GM19328 (cell line): ENCODE data around the gene VPS35L.

Source experiments
- ATAC-seq: cut with Tn5 transposase; IDR thresholded peaks from one replicate; pipeline ENCODE4 v1.9.1; 2021; ENCODE audit warnings: mild to moderate bottlenecking, moderate library complexity; ENCODE audit not compliant: unreplicated experiment

The VPS35L gene

DNA sequence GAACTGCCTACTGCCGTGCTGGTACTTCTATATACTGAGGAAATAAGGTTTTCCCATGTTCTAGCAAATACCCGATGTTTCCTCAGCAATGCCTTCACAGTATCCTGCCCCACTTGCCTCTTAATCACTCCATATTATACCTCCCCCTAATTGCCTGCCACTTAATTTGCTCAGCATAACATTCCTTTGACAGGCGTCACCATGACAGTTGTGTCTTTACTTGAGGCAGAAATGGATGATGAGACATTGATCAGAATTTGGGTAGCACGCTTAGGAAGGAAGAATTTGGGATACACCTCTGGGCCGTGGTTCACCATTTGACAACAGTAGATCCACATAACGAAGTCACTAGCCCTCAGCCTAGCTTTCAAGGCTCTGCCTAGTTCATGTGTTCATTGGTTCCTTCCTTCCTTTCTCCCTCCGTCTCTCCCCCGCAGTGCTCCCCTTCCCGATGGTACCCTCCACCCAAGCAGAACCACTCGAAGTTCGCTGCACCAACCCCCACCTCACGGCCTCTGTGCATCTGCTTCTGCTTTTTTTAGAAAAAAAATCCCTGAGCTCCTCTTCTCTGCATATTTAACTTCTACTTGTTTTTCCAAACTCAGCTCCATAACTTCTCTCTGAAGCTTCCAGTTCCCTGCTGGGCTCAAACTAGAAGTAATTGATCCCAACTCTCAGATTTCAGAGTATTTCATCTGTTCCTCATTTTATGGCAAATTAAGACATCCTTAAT lies 182.0 kb downstream of the VPS35L start:
- no peak for ATAC-seq

DNA sequence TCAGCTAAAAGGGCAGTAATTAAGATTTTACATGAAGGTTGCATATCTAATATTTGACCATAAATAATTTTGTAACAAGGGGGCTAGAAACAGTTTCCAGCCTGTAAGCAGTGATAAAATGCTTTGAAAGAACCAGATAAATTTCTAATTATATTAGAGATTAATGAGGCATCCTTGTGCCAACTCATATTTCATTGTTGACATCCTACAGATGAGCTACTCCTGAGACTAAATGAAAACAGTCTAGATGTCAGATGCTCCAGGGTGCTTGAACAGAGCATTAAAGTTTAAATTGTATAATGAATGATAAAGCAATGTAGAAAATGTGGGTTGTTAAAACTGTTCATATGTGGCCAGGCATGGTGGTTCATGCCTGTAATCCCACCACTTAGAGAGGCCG lies 185.9 kb downstream of the VPS35L start:
- no peak for ATAC-seq

DNA sequence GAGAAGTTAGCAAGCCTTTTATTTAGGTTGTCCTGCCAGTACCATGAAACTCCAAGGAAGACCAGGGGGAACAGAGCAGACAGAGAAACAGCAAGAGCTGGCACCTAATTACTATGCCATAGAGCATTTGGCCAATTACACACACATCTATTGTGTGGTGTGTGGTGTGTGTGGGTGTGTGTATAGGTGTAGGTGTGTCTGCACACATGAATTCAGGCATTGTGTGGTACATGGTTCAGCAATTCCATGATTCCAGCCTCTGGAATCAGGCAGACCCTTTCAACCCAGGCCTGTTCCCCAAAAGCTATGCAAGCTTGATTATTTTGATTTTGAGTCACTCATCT lies 188.3 kb downstream of the VPS35L start:
- no peak for ATAC-seq

DNA sequence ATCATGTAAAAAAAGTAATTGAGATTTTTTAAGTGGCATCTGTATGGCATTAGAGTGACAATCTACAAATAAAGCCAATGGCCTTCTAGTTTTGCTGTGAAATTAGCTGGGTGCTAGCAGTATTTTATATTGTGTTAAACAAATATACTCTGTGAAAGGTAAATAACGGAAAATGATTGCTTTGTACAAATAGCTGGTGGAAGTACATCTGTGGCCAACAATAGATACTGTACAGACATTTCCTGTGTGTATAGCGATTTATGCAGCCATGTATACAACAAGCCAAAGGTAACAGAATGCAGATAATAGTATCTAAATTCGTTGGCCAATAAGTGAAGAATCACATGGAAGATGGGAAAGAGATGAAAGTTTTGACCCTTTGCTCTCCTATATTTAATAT lies 189.2 kb downstream of the VPS35L start:
- ATAC-seq, result no peak

DNA sequence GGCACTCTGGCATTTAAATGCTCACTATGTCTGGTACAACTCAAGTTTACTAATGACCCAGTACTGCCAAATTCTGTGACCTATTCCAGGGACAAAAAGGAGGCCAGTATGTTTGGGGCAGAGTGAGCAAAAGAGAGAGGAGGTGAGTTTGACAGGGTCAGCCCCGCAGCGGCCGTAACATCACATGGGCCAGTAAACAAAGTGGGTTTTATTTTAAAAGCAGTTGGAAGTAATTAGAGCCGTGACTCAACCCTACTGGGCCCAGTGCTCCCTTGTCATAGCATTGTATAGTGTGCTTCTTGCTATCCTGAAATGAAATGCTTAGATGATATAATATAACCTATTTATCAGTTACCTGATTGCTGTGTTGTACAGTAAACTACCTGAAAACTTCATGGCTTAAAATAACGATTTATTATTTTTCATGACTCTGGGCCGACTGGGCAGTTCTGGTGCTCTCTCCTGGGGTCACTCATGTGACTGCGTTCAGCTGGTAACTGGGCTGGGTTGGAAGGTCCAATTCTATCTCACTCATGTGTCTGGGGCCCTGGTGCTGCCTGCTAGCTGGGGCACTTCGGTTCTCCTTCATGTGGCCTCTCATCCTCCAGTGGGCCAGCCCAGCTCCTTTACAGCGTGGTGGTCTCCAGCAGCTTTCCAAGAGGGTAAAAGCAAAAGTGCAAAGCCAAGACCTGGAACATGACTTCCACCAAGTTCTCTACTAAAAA lies 189.9 kb downstream of the VPS35L start:
- no peak for ATAC-seq

DNA sequence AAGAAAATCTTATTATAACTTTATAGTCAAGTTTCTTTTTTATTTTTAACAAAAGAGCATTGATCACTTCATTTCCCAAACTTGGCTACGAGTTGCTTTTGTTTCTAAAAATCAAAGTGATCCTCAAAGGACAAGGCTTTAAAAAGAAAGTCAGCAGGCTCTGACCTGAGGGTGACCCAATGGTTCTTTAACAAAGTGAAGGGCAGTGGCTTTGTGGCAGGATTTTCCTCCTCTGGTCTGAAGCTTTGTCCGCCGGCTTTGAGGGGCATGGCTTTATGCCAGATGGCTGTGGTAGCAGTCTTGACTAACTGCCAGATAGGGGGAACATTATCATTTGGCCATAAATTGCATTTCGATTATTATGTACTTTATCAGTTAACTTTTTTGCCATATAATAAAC lies 191.1 kb downstream of the VPS35L start:
- ATAC-seq, result no peak

DNA sequence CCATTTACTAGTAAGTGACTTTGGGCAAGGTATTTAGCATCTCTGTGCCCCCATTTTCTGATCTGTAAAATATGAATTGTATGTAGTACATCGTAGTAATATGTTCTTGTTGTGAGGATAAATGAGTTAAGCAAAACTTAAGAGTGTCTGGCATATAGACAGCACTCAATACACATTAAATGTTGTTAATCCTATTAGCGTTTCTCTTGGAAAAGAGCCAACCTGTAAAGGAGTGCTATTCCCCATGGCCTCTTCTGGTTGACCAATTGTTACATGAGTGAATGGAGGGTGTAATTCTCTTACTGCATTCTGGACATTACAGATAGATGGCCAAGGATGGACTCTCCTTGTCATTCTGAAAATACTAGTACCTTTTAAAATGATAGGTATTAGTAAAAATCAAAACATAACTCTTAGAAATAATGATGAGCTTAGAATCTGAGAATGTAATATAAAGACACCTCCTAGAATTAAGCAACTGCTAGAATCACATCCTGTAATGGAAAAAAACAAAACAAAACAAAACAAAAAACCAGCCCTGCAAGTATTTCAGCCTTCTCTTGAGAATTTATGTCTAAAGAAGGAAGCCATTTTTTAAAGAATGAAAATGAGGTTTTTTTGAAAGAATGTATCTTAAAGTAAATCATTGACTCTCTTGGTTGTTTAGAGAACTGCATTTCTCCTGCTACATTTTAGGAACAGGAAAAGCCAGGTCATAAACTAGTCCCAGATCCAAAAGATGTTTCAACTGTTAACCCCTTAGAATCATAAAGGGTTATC lies 193.1 kb downstream of the VPS35L start:
- no peak for ATAC-seq

DNA sequence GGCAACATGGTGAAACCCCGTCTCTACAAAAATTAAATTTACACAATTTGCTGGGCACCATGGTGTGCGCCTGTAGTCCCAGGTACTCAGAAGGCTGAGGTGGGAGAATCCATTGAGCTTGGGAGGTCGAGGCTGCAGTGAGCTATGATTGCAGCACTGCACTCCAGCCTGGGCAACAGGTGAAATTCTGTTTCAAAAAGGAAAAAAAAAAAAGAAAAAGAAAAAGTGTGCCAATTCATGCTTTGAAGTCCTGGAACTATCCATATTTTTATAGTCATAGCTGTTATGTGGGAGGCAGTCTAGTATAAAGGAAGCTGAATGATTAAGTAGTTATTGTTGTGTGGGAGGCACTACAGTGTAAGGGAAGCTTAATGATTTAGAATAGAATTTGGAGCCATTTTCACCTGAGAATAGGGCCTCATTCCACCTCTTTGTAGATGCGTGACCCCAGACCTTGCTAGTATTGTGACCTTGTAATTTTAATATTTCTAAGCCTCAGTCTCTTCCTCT lies 194.1 kb downstream of the VPS35L start:
- no peak for ATAC-seq
